Renal pelvis (tissue), 4 donors: ENCODE data around the gene NNAT. TPM values are rescaled to one million over a fixed set of nuclear protein-coding genes. Genes with fewer than 3 reads are reported as not detected.

Source experiments
- DNase-seq: peaks from one replicate; pipeline ENCODE4 v3.0.0-alpha.2; 2013
- polyA plus RNA-seq, 3 donors: library from polyadenylated mRNA; unstranded; fragments of 120-200 nt; gene quantifications; one replicate each; pipeline ENCODE4 v1.2.1, GENCODE V29; 2013; ENCODE audit not compliant: insufficient read length in 3 of 3

NNAT gene
- polyA plus RNA-seq, 3 donors, result 64.7 to 125 (median 114) TPM

DNA sequence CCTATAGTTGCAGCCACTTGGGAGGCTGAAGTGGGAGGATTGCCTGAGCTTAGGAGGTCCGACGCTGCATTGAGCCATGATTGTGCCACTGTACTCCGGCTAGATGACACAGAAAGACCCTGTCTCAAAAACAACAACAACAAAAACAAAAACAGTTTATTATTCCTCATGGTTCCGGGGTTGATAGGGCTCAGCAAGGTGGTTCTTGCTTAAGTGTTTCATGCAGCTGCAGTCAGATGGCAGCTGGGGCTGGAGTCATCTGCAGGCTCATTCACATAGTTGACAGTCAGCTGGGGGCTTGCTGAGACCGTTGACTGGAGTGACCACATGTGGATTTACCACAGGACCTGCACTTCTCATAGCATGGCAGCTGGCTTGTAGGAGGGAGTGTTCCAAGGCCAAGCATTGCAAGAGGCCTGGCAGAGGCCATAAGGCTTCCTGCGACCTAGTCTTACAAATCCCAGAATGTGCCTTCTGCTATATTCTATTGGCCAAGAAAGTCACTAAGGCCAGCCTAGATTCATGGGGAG lies 28.9 kb upstream of the NNAT start:
- no peak for DNase-seq

- DNase-seq, result no peak
Observed at GRCh38 chr20:37492945-37493344, 28.1 kb upstream of the NNAT start.

DNA sequence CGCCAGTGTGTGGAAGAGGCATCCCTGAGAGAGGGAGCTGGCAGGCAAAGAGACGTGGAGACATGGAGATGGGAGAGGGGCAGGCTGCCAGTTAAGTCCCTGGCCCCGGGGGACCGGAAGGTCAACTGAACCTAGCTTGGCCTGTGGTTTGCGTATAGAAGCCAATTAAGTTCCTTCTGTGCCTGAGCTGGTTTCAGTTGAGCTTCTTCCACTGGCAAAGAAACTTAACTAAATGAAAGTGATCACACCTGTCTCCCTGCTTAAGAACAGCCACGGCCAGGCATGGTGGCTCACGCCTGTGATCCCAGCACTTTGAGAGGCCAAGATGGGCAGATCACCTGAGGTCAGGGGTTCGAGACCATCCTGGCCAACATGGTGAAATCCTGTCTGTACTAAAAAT lies 26.7 kb upstream of the NNAT start:
- DNase-seq, result no peak

DNA sequence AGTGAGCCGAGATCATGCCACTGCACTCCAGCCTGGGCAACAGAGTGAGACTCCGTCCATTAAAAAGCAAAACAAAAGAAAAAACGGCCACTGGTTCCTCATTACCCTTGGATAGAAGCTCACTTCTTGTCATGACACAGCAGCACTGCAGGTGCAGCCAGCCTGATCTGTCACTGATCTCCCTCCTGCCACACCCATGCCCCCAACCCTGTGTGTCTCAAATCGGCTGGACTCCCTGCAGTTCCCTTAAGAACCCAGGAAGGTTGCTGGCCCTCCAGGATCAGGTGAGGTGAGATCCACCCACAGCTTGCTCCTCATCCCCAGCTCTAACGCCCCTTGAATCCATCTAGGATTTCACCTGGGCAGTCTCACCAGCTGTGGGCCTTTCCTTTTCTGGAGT lies 26.3 kb upstream of the NNAT start:
- DNase-seq, result no peak

- DNase-seq, result no peak
Observed at GRCh38 chr20:37498066-37498665, 22.9 kb upstream of the NNAT start.

DNA sequence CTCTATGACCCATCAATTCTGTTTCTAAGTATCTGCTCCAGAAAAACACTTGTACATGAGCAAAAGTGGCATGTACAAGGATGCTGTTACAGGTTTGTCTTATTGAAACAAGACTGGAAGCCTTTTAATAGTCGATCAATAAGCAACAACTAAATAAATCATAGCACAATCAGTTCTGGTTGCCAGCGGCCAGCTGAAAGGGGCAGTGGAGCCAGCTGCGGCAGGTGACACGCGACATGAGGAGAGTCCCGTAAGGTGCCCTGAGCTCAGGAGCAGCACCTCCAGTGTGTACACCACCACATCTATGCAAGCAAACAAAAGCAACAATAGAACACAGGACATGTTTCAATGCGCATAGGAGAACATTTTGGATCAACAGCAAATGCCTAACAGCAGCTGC lies 20.7 kb upstream of the NNAT start:
- no peak for DNase-seq

DNA sequence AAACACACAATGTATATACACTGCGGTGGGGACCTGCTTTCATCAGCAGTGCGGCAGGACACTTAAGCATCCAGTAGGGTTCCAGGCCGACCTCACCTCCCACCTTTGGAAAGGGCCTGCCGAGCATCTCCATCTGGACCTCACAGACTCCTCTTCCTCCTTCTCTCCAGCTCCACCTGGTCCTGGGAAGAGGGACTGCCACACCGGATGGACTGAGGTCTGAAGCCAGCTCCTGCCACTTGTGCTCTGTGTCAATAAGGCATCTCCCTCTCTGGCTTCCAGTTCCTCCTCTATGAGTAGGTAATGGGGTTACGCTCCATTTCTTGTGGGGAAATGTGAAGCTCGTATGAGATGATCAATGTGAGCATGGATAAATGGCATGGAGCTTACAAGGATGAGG lies 19.1 kb upstream of the NNAT start:
- no peak for DNase-seq

DNA sequence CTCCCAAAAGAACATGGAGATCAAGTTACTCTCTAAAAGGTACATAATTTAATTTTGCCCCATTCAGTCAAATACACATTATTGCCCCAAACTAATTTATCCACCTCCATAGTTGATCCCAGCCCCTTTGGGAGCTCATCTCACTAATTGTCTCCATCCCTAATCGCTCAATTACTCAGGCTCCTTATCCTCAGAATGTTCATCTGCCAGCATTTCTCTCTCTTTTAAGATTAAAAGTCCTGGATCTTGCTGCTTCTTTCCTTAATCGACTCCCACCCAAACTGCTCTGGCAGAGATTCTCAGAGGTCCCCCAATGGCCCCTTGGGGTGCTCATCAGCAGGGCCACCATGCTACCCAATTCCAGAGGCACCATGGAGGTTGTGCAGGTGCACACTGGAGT lies 18.4 kb upstream of the NNAT start:
- DNase-seq, result no peak

DNA sequence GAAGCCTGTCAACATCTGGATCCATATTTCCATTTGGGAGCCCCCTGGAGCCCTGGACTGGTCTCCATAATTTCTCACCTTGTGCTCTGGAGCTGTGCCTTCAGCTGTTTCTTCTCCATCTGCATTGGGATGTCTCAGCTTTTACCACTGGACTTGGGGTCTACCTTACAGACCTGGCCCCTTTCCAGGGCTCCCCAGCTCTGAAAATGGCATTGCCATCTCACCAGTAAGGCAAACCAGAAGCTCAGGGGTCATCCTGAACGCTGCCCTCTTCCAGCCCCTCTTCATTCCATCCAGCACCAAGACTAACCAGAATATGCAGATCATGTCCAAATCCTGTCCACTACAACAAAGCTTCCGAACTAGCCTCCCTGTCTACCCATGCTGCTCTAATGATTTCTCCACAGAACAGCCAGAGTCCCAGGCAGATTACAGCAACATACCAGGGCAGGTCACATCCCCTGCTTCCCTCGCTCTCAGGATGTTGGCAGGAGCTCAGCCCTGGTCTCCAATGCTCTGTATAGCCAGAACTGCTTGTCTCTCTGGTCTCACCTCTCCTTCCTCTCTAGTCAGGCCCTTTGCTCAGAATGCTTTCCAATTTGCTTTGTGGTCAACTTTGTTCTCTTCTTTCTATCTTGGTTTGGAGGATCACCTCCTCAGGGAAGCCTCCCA lies 17.7 kb upstream of the NNAT start:
- DNase-seq, result no peak

DNA sequence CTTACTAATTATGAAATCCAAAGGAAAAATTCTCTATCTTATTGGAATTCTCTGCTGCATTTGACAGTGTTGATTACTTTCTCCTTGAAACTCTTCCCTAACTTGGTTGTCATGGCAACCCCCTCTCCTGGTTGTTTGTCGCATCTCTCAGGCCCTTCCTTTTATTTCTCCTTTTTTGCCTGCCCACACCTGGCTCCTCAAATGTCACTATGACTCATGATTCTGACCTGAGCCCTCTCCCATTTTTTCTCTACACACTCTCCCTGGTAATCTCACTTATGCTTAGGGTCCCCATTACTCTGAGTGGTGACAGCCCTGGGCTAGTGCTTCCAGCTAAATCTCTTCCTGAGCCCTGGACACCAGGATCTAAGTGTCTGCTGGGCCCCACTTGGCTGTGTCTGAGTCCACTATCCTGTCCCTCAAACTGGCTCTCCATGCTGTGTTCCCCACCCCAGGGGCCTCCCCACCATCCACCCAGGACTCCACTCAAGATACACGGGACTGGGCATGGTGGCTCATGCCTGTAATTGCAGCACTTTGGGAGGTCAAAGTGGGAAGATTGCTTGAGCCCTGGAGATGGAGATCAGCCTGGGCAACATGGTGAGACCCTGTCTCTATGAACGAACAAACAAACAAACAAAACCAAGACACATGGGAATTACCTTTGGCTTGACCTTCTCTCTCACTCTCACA lies 16.5 kb upstream of the NNAT start:
- peak; percentile 30 for DNase-seq

GRCh38 chr20:37505263-37506151 lies 15.5 kb upstream of the NNAT start:
- DNase-seq, result no peak

DNA sequence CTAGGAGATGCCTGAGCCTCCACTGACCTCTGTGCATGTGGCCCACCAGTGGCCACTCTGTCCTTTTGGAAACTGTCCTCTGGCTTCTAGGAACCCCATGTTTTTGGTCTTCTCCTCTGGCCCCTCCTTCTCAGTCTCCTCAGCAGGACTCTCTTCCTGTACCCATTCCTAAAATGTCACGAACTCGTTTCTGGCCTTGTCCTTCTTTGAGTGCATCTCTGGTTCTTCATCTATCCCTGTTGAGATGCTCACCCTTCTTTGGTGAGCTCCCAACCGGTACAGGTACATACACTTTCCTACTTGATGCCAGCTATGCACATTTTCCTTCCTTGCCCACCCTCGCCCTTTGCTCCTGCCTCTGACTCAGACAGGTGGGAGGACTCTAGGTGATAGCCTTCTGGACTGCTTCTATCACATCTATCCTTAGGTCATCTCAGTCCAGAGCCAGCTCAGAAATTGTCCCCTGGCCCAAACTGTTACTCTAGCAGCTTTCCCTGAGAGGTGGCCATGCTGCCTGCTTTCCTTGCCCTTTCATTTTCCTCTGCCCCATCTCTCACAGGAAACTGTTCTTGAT lies 14.8 kb upstream of the NNAT start:
- DNase-seq, result no peak

GRCh38 chr20:37510226-37510625 lies 10.8 kb upstream of the NNAT start:
- no peak for DNase-seq

DNA sequence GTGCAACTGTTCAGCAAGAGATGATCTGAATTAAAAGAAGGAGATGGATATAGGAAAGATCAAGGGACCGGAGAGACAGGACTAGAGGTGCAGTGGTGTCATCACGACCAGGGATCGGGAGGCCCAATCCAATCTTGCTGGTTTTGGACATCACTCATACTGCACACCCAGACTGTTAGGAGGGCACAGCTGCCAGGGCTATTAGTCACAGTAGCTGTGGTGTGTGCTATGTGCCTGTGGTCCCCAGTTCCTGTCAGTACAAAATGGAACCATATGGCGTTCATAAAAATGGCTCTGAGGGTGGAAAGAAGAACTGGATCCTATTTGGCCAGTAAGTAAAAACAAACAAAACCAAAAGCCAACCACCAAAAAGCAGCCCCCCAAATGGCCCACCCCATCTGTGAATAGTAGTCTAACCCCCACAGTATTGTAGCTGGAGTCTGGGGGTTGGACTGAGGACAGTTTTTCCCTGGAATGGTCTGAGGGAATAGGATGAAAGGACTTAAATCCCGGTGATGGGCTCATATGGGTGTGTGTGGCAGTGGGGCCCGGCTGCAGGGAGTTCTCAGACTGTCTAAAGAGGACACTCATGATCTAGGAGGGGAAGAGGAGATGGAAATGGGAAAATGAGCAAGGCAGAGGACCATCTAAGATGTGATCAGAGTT lies 9.3 kb upstream of the NNAT start:
- no peak for DNase-seq

- no peak for DNase-seq
Observed at GRCh38 chr20:37513779-37514359, 7.2 kb upstream of the NNAT start.

- no peak for DNase-seq
Observed at GRCh38 chr20:37515876-37516275, 5.2 kb upstream of the NNAT start.

- DNase-seq, result peak; percentile 60
Observed at GRCh38 chr20:37516811-37517750, 4.0 kb upstream of the NNAT start.

DNA sequence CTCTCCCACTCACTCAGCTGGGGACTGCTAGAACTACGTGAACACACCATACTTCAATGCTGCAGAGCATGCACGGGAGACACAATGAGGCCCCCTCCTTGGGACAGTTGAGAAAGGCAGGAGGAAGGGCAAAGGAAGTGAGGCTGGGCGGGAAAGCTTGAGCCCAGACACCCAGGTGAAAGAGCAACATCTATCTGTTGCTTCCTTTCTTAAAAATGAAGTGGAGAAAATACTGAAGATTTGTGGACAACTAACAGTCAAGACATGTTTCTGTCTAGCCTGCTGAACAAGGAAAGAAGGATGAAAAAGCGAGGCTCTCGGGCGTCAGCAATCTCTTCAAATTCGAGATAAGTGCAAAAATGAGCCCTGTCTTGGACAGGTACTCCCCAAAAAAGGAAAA lies 3.0 kb upstream of the NNAT start:
- DNase-seq, result no peak
